ENCODE results near the gene SLC22A1.

SLC22A1 gene

DNA sequence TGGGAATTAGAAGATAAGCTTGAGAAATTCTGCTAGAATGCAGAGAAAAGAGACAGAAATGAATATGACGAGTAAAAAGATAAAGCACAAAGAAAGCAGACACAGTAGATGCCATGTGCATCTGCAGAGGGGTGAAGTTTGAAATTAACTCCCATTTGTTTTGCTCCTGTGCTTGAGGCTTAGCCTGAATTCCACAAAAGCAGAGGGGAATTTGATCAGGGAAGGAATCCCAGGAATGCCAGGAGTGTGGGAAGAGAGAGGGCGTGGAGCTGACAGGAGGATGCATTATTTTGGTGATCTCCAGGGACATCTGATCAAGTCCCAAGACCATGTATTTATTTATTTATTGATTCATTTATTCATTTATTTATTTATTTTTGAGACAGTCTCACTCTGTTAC, 55.6 kb downstream of the SLC22A1 start:
- DNase-seq = no peak

DNA sequence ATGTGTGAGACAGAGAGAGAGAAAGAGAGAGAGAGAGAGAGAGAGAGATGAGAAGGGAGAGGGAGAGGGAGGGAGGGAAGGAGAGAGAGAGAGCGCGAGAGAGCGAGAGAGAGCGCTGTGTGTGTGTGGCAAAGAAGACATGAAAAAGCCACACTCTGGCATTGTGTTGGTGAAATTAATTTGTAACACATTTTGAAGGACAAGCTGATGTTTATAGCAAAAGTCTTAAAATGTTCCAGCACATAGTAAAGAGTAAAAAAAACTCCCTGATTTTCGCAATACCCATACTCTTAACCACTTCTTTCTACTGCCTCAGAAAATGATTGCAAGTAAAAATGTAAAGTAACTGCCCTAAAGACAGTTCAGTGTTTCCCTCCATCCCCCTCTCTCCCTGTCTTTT, 56.7 kb downstream of the SLC22A1 start:
- no peak for DNase-seq

DNA sequence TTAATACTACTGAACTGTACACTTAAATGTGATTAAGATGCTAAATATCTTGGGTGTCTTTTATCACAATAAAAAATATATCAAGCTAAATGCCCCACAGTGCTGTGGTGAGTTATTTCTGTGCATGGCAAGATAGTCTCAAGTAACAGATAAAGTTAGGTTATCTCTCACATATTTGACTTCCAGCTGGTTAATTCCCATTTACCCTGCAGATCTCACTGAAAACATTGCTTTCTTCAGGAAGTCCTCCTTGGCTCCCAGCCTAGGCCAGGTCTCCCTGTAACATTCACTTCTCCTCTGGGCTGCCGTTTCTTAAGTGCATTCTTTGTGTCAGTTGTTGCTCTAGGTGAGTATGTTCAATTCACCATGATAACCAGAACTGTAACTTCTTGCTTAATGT, 59.1 kb downstream of the SLC22A1 start:
- DNase-seq = no peak

DNA sequence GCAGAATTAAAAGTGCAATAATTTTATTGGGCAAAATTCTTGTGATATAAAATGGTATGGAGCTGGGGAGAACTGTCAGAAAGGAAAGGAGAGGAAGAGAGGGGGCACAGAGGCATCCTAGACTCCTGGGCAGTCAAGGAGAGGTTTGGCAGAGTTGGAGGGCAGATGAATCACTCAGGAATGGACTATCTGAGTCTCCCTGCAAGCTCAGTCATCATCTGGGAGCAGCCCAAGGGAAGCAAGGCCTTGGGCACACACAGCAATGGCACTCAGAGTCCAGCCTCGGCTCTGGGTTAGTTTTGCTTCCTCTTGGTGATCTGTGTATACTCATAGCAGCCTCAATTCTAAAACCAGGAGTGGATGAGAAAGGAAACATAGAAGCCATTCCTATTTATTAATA, 67.2 kb downstream of the SLC22A1 start:
- no peak for DNase-seq

DNA sequence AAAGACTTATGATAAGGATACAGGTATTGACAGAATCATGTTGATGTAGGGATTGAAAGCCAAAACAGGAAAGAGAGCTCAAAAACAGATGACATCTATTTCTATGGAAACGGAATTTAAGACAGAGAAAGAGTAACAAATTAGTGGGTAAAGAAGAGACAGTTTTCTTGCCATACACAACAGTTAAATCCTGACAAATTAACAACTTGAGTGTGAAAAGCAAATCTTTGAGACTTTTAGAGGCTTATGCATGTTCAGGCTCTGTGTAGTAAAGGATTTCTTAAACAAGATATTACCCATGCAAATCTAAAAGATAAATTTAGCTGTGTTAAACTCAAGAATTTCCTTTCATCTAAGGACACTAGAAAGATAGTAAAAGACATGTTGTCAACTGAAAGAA, 68.5 kb downstream of the SLC22A1 start:
- no peak for DNase-seq

DNA sequence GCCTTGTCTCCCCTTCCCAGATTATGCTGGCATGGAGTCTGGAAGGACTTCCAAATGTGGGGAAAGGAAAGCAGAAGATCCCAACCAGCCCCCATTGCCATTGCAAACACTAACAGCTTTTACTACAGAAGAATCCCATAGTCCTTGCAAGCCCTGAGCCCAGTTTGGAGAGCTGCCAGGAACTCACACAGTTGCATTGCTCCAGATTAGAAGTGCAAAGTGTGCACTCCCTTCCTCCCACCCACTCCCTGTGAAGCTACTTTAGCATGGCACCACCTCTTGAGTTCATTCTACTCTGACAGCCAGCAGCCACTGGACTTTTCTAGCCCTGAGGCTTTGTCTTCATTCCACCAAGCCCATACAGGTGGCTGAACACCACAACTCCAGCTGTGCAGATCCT, 69.4 kb downstream of the SLC22A1 start:
- DNase-seq = no peak

DNA sequence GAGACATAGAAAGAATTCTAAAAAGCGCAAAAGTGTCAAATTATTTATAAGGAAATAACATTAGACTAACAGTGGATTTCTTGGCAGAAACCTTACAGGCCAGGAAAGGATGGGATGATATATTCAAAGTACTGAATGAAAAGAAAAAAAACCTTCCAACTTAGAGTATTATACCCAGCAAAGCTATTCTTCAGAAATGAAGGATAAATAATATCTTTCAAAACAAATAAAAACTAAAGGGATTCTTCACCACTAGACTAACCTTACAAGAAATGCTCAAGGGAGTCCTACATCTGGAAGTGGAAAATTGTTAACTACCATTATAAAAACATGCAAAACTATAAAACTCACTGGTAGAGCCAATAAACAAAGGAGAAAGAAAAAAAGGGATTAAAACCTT, 71.2 kb downstream of the SLC22A1 start:
- no peak for DNase-seq

DNA sequence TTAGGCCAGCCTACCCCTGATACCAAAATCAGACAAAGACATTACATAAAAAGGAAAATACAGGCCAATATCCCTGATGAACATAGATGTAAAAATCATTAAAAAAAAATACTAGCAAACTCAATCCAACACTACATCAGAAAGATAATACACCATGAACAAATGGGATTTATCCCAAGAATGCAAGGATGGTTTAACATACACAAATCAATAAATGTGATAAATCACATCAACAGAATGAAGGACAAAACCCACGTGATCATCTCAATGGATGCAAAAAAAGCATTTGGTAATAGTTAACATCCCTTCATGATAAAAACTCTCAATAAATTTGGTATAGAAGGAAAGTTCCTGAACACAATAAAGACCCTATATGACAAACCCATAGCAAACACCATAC, 73.2 kb downstream of the SLC22A1 start:
- DNase-seq = no peak

DNA sequence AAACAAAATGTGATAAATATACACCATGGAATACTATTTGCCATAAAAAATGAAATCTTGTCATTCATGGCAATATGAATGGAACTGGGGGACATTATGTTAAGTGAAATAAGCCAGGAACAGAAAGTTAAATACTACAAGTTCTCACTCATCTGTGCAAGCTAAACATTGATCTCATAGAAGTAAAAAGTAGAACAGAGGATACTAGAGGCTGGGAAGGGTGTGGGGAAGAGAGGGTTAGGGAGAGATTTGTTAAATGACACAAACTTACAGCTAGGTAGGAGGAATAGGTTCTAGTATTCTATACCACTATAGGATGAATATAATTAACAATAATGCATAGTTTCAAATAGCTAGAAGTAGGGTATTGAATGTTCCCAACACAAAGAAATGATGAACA, 76.0 kb downstream of the SLC22A1 start:
- DNase-seq = no peak

DNA sequence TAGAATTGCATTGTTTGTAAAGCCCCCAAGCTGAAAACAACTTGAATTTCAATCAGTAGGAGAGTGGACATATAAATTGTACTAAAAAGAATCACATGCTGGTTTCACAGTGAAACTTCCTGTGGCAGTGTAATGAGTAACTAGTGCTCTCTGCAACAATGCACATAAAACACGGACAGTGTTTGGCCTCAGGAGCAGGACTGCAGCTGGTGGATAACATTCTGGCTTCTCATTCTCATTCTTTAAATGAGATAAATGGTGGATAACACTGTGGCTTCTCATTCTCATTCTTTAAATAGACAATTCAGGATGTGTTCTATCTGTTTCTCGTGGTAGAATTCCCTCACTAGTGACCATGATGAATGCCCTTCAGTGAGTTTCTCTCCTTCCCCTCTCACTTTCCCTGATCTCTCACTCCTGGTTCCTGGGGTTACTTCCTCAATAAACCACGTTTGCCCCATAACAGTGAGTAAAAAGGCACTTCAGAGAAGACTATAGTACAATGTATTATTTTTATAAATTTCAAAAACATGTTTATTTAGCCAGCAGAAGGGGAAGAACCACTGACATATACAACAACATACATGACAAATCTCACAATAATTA, 77.1 kb downstream of the SLC22A1 start:
- DNase-seq = no peak

DNA sequence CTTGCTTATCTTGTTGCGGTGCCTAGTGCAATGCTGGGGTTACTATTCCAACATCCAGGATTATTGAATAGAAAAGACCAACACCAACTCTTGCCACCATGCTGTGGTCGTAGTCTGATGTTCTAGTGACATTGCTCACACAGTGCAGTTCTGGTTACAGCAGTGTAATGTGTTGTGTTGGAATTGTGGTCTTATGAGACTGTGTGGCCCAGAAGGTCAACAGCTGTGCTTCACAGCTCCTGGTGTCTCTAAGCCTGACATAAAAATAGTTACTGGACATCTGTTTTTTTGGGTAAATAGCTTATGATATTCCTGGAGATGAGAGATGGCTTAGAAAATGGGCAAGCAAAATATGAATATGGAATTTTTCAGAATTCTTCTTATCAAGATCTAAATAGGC, 79.4 kb downstream of the SLC22A1 start:
- no peak for DNase-seq

DNA sequence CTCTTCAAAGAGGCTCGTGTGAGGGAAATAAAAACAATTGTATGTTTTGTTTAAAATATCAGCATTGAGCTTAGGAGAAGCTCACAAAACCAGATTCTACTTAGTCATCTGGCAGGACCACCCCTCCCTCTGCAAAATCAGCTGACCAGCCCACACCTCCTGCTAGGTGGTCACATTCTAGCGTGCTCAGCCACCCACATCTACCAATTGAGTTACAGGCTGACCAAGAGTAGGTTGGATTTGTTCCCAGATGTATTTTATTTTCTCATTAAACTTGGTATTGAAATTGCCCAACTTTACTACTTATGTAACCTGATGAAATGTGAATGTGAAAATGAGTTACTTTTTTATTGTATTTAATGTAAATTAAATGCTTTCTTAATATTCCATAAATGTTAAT, 80.8 kb downstream of the SLC22A1 start:
- DNase-seq = no peak

DNA sequence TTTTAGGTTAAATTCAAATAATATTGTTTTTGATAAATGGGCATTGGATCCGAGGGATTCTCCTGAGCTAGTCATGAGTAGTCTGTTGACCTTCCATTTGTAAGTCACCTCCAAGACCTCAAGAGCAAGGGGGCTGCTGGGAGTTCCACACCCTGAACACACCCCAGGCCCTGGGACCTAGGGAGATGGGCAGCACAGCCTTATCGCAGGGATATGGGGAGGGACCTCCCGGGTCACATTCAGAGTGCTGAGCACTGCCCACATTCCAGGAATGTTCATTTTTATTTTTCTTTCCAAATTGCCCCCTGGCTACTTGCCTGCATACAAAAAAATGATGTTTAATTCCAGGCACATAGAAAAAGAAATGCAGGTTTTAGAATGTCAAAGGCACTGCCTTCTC, 81.5 kb downstream of the SLC22A1 start:
- DNase-seq = no peak

DNA sequence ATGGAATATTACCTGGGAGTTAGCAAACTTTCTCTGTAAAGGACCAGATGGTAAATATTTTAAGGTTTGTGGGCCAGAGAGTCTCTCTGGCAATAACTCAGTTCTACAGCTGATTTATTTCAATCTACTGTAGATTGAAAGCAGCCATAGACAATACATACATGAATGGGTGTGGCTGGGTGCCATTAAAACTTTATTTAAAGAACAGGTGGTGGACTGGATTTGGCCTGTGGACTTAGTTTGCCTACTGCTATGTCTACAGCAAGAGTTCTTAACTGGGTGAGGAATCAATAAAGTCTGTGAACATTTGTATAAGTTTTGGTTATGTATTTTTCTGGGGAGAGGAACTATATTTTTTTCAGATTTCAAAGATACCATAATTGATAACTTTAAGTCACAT, 81.9 kb downstream of the SLC22A1 start:
- no peak for DNase-seq

DNA sequence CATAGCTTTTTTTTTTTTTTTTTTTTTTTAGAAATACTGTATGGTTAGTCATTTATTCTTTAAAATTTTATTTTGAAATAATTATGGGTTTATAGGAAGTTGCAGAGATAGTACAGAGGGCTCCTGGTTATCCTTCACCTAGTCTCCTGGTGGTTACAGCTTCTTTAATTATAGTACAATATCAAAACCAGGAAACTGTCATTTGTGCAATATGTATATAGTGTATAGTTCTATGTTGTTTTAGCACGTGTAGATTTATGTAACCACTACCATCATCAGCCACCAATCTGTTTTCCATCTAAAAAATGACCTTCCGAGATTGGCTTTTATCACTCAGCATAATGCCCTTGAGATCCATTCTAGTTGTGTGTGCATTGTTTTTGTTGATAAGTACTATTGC, 82.3 kb downstream of the SLC22A1 start:
- DNase-seq = no peak

DNA sequence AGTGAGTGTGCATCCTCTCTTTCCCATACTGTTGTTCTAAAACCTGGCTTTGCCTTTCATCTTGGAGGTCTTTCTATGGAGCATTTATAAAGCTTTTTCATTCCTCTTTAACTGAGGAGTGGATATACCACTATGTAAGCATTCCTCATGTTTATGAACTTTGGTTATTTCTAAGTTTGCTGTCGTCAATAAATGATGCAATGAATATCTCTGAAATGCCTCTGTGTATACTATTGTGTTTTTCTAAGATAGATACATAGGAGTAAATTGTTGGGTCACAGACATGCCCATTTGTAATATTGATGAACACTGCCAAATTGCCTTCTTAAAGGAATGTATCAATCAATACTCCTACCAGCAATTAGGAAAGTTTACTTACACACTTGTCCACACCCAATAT, 83.1 kb downstream of the SLC22A1 start:
- DNase-seq = no peak

DNA sequence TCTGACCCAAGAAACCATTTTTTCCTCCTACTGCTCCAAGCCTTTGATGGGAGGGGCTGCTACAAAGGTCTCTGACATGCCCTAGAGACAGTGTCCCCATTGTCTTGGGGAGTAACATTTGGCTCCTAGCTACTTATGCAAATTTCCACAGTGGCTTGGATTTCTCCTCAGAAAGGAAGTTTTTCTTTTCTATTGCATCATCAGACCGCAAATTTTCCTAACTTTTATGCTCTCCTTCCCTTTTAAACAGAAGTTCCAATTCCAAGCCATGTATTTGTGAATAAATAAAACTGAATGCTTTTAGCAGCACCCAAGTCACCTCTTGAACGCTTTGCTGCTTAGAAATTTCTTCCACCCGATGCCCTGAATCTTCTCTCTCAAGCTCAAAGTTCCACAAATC, 86.0 kb downstream of the SLC22A1 start:
- no peak for DNase-seq

All from fibroblast of skin of back (primary cell).